A204.1 (cell line): ENCODE data around the gene DST.
"Not testable (repeated sequence)": the region's sequence is repeated elsewhere in the genome, so short reads cannot be mapped to it uniquely, and the experiment has no call there.

Experiments
- FAIRE-seq: peaks from 2 replicates; lab custom pipeline; 2012; peaks lifted over from hg19 to GRCh38; lab: Jason Lieb, UNC

Gene DST

GRCh38 chr6:56570413-56571359 is 72.0 kb downstream of the DST start:
- peak; percentile 70 for FAIRE-seq

- no peak for FAIRE-seq
These were observed 75.2 kb downstream of the DST start for GRCh38 chr6:56567501-56567900.

GRCh38 chr6:56562730-56563129 is 80.0 kb downstream of the DST start:
- not testable (repeated sequence) for FAIRE-seq

- FAIRE-seq: no peak
These were observed 85.7 kb downstream of the DST start for GRCh38 chr6:56556751-56557540.

GRCh38 chr6:56555438-56555872 is 87.2 kb downstream of the DST start:
- no peak for FAIRE-seq

- FAIRE-seq: no peak
These were observed 90.2 kb downstream of the DST start for GRCh38 chr6:56552187-56553130.

- FAIRE-seq: no peak
These were observed 91.1 kb downstream of the DST start for GRCh38 chr6:56551409-56552120.

GRCh38 chr6:56550301-56550700 is 92.4 kb downstream of the DST start:
- FAIRE-seq: no peak

DNA sequence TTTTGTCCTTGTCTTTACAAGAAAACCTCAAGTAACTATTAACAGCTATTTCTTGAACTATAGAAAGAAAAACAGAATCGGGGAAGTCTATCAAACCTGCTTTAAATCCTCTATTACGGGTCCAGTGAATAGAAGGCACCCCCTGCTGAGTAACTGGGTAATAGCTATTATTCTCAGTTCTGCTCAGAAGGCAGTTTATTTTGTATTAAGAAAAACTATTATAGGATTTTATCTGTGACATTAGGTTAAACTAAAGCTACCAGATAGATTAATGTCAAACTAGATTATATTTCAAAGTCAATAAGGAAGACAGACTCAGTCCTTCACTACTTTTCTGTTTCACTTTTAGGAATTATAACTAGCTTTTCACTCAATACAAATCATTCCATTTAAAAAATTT is 93.7 kb downstream of the DST start:
- peak; percentile 74 for FAIRE-seq

DNA sequence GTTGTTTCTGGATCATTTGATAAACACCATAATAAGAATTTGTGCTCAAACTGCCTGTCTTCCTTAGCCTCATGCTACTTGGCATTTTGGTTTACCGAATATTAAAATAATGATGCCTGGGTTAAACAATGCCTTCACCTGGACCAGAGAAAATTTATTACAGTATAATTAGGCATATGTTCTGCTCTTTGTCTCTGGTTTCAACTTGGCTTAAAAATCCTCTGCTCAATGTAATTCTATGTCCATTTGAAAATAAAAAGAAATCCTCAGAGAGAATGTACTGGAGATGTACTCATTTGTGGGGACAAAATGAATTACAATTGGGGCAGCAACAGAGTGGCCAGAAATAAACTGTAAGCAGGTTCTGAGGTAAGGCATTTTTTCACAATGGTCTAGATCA is 95.0 kb downstream of the DST start:
- FAIRE-seq: no peak

- peak; percentile 87 for FAIRE-seq
These were observed 100.0 kb downstream of the DST start for GRCh38 chr6:56542364-56543331.

DNA sequence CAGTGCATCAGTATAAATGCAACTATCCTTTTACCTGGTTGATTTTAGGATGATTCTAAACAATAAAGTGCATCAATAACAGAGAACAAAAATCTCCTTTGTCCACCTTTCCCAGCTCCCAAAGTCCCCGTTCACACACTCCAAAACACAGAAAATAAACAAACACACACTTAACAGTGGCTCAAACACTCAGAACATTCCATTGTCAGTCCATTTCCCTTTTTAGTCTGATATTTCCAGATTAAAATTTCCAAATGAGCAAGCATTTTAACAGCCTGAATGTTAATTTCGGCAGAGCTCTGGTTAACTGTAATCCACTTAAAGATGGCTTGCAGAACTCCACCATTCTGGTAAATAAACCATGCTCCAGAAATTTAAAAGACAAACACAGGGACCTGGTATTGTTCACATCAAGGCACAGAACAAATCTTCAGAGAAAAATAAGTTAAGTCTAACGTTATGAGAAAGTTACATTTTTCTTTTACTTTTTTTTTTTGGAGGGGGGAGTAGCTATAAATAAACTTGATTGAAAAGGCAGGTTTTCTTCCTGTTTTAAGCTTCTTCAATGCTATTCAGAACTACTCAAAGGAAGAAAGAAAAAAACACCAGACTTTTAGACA is 100.8 kb downstream of the DST start:
- FAIRE-seq: no peak

DNA sequence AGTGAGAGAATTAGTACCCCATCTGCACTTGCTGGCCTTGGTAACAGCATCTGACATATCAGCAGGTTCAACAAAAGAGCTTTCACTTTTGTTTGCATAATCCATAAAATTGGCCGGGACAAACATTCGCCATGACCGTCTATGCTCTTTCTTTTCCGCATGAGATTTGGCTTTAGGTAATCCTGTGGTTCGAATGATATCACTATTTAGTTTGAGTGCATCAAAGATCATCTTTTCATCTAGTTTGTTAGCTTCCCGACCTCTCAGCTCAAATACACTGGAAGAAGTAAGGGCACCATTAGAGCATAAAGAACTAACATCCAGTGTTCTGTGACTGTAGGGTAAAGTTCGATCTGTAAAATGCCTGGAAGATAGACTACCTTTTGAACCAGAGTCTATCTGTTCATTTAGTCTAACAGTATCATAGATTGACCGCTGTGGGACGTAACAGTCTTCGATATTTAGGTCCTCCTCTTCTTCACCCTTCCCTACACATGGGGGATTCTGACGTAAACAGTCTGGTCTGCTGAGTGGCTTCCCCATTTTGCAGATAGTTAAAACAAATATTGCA is 101.6 kb downstream of the DST start:
- no peak for FAIRE-seq

DNA sequence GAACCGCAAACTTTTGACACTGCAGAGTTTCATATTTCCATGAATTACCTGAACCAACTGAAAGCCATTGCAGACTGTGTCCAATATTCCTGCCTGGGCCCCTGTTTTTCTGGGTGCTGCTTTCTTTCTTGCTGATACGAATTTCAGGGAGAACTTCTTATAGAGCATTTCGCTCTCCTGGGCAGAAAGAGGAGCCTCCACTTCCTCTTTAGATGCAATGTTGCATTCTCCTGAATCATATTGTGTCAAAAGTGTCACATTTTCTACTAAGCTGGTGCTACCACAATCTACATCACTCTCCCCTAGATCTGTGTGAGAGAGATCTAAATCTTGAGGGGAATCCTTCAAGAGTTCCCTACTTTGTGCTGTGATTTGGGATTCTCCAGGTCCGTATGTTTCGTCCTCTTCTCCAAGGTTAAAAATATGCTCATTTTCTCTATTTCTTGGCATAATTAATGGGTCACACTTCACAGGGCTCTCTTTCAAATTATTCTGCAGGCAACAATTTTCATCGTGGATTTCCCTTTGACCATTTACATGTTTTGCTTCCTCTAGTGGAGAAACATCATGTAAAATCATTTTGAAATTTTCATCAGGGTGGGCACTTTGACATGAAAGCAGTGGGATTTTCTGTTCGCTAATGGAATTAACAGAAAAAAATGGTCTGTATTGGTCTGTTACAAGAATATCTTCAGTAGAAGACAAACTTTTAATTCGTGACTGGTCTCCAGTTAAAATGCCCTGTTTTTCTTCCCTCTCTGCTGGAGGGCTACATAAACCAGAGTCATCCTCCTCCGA is 102.3 kb downstream of the DST start:
- FAIRE-seq: no peak

DNA sequence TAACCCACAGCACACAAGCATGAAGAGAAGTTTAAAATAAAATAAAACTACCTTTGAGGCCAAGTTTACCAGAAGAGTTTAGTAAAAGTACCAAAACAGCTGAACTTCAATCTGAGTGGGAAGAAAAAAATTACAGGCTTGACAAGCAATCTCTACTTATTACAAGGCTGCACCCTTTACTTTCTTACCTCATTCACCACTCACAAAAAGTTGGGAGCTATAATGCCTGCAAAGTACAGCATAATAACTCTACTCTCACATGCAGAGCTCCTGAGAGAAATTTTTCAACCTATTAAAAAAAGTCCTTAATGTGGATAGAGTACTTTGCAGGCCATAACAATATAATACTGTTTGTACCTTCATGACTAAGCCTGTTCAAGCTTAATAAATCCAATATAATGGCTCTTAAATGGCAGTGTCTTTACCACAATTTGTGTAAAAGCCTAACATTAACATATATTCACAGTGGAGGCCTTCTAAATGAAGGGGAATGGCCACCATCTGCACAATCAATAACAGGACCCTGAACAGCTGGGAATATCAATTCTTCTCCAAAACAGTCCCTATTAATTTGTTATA is 103.1 kb downstream of the DST start:
- FAIRE-seq: no peak

GRCh38 chr6:56538851-56539250 is 103.8 kb downstream of the DST start:
- no peak for FAIRE-seq

GRCh38 chr6:56537223-56537770 is 105.4 kb downstream of the DST start:
- no peak for FAIRE-seq

DNA sequence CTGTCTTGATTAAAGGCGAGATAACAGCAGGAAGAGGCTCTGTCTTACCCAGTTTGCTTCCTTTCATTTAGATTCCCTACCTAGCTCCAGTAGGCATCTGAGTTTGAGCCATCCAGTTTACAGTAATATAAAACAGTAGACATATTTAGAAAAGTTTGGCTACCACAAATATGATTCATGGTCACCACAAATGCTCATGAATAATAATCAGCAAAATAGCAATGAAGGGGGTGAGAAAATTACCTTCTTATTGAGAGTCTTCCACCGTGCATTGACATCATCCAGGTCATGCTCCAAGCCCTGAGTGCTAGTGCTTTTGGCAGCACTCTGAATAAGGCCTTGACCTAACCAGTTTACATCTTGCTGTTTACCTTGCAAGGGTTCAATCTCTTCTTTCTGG is 106.2 kb downstream of the DST start:
- no peak for FAIRE-seq
